CD1c-positive myeloid dendritic cell (primary cell): ENCODE data around the gene METTL27.
A peak's percentile ranks its signal among the peaks of the same experiment; 100 is the strongest.
"Not testable (repeated sequence)": the region's sequence is repeated elsewhere in the genome, so short reads cannot be mapped to it uniquely, and the experiment has no call there.

Source experiments
- DNase-seq: peaks from one replicate; pipeline ENCODE4 v3.0.0-alpha.2; 2016; ENCODE audit errors: extremely low spot score

The METTL27 gene, protein sequence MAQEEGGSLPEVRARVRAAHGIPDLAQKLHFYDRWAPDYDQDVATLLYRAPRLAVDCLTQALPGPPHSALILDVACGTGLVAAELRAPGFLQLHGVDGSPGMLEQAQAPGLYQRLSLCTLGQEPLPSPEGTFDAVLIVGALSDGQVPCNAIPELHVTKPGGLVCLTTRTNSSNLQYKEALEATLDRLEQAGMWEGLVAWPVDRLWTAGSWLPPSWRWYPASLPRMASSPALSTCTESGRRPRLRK

DNA sequence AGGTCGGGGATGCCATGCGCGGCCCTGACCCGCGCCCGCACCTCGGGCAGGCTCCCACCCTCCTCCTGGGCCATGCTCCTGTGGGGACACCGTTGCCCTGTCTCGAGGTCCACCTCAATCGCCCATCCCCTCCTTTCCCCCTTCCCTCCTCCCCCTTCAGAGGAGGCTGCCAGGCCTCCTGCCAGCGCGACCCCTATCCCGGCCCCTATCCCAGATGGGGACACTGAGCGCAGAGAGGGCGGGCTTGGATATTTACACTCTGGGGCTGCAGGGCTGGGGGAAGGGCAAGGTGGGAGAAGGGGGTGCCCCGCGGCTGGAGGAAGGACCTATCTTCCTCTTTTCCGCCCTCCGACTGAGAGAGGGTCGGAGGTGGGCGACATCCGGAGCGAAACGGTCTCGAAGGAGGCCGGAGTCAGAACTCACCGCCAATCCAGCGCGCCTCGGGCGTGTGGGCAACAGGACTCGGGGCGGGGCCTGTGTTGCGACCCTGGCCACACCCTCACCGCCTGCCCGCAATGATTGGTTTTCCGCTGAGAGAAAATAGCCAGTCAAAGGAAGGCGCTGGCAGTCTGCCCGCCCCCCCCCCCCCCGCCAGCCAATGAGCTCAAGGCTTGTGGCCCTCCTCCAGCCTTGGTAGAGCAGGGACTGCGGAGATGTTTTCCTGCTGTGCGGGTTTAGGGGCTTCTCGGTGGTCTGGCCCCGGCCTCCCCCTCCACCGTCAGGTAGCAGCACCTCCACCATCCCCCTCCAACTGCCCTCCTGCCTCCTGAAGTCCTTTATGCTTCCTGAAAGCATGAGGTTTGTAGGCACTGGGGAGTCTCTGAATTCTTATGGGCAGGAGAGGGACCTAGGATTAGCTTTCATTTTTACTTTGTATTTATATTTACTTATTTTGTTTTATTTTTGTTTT lies at the start of gene METTL27:
METTL27 (minus strand) TSS at position 450 of the 910 bp plus-strand sequence; CDS start at position 74, 376 bp downstream.
- DNase-seq, result peak; percentile 96

- no peak for DNase-seq
Observed at GRCh38 chr7:73891178-73891885, 49.0 kb upstream of the METTL27 start.

DNA sequence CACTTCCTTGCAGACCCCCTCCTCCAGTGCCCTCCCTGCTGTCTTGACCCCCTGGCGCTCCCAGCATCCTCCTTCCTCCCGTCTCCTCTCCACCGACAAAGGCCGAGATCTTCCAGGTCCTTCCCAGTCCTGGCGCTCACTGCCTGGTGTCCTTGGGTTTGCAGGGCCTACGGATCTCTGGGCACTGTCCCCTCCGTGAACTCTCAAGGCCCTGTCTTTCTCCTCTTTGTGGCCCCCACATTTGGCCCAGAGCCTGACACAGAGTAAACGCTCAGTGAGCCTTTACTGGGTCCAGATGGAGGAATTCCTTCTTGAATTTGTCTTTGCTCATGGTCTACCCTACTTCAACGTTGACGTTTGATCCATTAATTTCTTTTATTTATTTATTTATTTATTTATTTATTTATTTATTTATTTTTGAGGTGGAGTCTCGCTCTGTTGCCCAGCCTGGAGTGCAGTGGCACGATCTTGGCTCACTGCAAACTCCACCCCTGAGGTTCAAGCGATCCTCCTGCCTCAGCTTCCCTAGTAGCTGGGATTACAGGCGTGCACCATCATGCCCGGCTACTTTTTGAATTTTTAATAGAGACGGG lies 48.3 kb upstream of the METTL27 start:
- no peak for DNase-seq

GRCh38 chr7:73888959-73889358 lies 46.6 kb upstream of the METTL27 start:
- DNase-seq, result peak; percentile 49

DNA sequence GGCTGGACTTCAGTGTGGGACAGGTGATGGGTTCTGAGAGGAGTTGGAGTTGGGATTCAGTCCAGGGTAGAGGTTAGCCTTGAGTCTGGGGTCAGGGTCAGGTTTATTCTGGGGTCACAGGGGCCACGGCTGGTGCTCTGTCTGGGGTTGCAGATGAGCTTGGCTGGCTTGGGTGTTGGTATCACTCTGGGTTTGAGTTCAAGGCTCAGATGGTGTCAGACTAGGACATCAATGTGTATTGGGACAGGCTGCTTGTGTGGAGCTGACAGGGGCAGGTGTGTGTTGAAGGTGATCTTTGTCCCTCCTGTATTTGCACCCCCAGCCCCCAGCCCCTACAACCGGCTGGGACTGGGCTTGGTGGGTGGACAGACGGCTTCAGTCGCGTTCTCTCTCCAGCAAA lies 45.4 kb upstream of the METTL27 start:
- no peak for DNase-seq

GRCh38 chr7:73885975-73886798 lies 43.9 kb upstream of the METTL27 start:
- no peak for DNase-seq

GRCh38 chr7:73885433-73885974 lies 43.2 kb upstream of the METTL27 start:
- no peak for DNase-seq

DNA sequence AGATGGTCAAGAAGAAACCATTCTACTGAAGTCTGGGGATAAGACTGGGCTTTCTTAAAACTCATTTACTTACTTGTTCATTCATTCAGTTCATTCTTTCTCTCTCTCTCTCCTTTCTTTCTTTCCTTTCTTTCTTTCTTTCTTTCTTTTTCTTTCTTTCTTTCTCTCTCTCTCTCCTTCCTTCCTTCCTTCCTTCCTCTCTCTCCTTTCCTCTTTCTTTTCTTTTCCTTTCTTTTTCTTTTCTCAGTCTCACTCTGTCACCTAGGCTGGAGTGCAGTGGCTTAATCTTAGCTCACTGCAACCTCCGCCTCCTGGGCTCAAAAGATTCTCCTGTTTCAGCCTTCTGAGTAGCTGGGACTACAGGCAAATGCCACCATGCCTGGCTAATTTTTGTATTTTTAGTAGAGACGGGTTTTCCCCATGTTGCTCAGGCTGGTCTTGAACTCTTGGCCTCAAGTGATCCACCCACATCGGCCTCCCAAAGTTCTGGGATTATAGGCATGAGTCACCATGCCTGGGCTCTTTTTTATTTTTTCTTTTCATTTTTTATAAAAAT lies 42.6 kb upstream of the METTL27 start:
- DNase-seq, result not testable (repeated sequence)

DNA sequence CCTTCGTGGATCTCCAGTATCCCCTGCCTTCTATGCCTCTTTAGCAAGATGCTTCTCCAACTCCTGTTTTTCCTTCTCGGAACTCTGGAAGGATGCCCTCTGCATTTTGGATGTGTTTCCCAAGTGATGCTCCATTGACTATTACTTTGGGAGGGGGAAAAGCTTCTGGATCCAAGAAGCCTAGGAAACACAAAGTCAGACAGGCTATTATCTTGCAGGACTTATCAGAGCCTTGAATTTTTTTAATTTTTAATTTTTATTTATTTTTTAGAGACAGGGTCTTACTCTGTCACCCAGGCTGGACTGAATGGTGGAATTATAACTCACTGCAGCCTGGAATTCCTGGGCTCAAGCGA lies 39.7 kb upstream of the METTL27 start:
- DNase-seq, result no peak

DNA sequence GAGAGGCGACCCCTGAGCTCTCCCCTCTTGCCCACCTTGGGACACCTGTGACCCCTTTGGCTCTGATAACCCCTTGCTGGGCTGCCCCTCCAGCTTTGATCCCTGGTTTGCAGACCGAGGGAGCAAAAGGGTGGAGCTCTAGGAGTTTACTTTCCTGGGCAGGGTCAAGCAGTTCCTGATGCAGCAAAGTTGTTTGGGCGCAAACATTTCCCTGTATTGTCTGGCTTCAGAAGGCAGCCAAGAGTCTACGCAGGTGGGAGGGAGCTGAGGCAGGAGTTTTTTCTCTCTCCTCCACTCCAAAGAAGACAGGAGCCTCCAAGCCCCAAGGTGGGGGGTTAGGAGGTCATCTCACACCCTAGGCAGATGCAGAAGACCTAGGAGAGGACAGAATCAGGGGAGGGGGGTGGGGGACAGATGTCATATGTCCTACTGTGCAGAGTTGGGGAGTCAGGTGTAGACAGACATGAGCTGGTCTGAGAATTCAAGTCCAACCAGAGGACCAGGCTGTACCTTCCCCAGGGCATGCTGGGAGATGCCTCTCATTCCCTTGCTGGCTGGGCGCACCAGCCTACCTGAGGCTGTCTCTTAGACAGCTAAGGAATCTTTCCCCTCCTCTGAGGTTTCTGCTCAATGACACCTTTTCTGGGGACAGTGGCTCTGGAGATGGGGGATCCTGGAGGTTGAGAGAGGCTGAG lies 39.2 kb upstream of the METTL27 start:
- DNase-seq, result no peak

DNA sequence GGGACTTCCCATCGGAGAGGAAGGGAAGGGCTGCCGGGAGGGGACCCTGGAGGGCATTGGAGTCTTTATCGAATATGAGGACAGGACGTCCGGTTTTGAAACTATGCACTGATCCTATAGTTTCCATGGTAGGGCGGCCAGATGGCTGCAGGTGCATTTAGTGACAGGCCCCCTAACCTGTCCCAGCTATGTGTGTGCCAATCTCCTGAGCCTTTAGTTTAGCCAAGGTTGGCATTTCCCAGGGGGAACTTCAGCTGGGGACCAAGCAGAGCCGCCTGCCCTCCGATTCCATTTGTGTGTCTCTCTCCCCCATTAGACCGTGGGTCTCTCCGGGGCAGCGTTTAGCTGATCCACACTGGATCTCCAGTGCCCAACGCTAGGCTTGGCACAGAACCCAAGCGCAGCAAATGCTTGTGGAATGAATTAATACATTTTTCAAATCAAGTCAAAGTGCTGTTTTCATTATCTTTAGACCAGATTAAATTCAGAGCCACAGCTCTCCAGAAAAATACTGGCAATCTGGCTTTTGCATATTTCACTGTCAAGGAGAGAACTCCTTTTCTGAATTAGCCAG lies 38.5 kb upstream of the METTL27 start:
- DNase-seq, result no peak

- DNase-seq, result no peak
Observed at GRCh38 chr7:73879977-73880681, 37.8 kb upstream of the METTL27 start.

DNA sequence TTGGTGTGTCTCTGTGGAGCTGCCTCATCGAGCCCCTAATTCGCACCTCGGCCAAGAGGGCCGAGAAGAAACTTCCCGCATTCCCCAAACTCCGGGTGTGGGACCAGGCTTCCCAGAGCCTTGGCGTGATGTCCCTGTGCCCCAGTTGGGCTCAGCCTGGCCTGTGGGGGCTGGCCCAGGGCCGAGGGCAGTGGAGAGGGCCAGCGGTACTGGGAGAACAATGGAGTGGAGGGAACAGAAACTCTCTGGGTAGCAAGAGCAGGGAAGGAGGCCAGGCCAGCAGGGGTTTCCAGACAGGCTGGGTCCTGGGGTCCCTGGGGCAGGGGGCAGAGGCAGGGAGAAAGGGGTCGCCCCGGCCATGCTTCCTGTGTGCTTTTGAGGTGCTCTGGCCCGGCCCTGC lies 34.7 kb upstream of the METTL27 start:
- no peak for DNase-seq

DNA sequence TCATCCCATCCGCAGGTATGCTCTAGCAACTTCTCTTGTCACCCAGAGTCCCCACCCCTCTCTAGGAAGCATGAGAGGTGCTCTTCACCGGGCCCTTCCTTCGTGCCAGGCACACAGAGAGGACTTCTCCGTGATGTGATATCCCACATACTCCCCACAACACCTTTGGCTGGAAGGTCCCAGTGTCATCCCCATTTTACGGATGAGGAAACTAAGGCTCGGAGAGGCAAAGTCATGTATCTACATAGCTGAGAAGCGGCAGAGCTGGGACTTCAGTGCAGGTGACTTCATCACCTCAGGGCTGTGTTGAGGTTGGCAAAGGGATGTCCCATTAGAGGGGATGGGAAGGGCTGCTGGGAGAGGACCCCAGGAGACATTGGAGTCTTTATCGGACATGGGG lies 34.0 kb upstream of the METTL27 start:
- no peak for DNase-seq

DNA sequence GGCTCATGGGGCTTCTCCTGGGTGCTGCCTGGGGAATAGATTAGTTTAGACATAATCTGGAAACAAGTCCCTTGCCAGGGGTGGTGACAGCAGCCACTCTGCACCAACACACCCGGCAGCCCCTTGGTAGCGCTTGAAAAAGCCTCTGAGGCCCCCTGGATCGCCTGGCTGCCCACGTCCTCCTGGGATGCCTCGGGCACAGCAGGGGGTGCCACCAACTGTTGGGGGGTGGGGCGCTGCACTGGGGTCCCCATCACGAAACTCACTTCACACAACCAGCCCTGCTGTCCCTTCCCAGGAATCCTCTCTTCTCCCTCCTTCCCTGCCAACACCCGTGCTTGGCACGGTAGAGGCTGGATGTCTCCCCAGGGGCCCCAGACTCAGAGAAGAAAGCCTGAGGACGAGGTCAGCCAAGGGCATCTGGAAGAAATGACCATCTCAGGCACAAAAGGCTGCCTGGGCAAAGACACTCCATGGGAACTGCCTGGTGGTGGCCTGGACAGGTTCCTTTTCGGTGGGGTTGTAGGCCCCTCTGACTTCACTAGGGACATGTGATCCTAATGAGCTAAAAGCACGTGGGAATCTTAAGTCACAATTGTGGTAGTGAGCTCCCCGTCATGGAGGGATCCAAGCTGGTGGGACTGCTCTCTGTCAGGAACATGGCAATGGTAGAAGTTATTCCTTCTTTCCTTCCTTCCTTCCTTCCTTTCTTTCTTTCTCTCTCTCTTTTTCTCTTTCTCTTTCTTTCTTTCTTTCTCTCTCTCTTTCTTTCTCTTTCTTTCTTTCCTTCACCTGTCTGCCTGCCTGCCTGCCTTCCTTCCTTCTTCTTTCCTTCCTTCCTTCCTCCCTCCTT lies 30.0 kb upstream of the METTL27 start:
- DNase-seq, result no peak

DNA sequence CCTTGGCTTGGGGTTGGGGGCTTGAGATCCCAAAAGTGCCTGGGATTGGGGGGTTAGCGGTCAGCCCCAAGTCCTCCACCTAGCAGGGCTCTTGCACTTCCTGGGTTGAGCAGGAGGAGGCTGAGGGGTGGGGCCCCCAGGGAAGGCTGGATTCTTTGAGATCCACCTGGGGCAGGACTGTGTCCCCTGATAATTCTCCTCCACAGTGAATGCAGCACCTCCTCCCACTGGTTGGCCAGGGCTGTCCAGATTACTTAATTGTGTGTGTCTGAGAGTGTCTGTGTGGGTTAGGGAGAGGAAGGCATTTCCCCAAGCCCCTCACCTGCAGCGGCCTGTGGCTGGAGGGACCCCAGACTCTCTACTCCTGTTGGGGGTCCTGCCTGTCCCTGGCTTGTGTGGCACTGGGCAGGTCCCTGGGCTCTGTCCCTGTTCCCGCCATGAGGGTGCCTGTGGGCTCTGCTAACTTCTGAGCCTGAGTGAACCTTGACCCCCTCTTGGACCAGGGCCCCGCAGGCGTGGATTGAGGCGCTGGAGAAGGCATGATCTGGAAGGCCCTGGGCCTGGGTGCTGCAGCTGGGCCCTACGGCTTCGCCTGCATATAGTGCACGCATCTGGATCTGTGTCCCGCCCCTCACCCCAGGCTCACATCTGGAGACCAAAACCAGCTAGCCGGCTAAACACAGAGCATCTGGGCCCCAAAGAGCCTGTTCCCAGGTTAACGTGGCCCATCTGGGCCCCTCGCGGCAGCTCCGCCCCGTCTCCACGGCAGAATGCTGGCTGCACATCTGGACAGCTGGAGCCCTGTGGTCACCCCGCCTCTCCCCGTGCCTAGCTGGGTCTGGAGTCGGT lies 29.1 kb upstream of the METTL27 start:
- DNase-seq, result no peak

GRCh38 chr7:73870041-73870492 lies 27.8 kb upstream of the METTL27 start:
- no peak for DNase-seq
